ENCODE results near the gene KLHL29.

- TF ChIP-seq YY1 (IDR thresholded peaks at IDR 0.05) (no peak), MAX (IDR thresholded peaks at IDR 0.05) (no peak), CTCF (IDR thresholded peaks at IDR 0.05; ENCODE audit: low read depth, low read length, missing input control) (no peak), RAD21 (IDR thresholded peaks at IDR 0.05) (no peak), HNF4G (IDR thresholded peaks at IDR 0.05) (no peak), REST (IDR thresholded peaks at IDR 0.05) (no peak), TAF1 (conservative IDR thresholded peaks at IDR 0.05) (no peak)
These were observed 69.6 kb downstream of the KLHL29 start for GRCh38 chr2:23454501-23455120.

All from liver (tissue), 3 donors.